D341Med (cell line): ENCODE results near the gene KCNK3.
"Not testable (repeated sequence)": the region's sequence is repeated elsewhere in the genome, so short reads cannot be mapped to it uniquely, and the experiment has no call there.

Source experiments
- DNase-seq: peaks from one replicate; pipeline ENCODE4 v3.0.0; 2012; ENCODE audit warnings: low spot score

The KCNK3 gene

GRCh38 chr2:26692279-26692896 lies at the start of gene KCNK3:
Gene KCNK3 (plus strand): TSS chr2:26692722. CDS start chr2:26692876, 154 bp downstream.
- DNase-seq: peak; percentile 92

GRCh38 chr2:26644188-26644835 lies 48.2 kb upstream of the KCNK3 start:
- no peak for DNase-seq

GRCh38 chr2:26645762-26646161 lies 46.8 kb upstream of the KCNK3 start:
- DNase-seq: no peak

GRCh38 chr2:26646986-26647672 lies 45.4 kb upstream of the KCNK3 start:
- DNase-seq: no peak

GRCh38 chr2:26647981-26648380 lies 44.5 kb upstream of the KCNK3 start:
- DNase-seq: no peak

- no peak for DNase-seq
Observed at GRCh38 chr2:26648516-26648915, 44.0 kb upstream of the KCNK3 start.

- peak; percentile 81 for DNase-seq
Observed at GRCh38 chr2:26649322-26649721, 43.2 kb upstream of the KCNK3 start.

- DNase-seq: no peak
Observed at GRCh38 chr2:26649992-26650712, 42.4 kb upstream of the KCNK3 start.

- no peak for DNase-seq
Observed at GRCh38 chr2:26650713-26651469, 41.6 kb upstream of the KCNK3 start.

GRCh38 chr2:26651470-26651771 lies 41.1 kb upstream of the KCNK3 start:
- no peak for DNase-seq

GRCh38 chr2:26651799-26652198 lies 40.7 kb upstream of the KCNK3 start:
- DNase-seq: no peak

- DNase-seq: no peak
Observed at GRCh38 chr2:26652361-26653041, 40.0 kb upstream of the KCNK3 start.

- no peak for DNase-seq
Observed at GRCh38 chr2:26653207-26654060, 39.1 kb upstream of the KCNK3 start.

- no peak for DNase-seq
Observed at GRCh38 chr2:26654061-26654340, 38.5 kb upstream of the KCNK3 start.

- DNase-seq: not testable (repeated sequence)
Observed at GRCh38 chr2:26655120-26655519, 37.4 kb upstream of the KCNK3 start.

- DNase-seq: no peak
Observed at GRCh38 chr2:26655611-26656195, 36.8 kb upstream of the KCNK3 start.

GRCh38 chr2:26657265-26657664 lies 35.3 kb upstream of the KCNK3 start:
- DNase-seq: no peak

GRCh38 chr2:26658691-26659346 lies 33.7 kb upstream of the KCNK3 start:
- DNase-seq: no peak

- no peak for DNase-seq
Observed at GRCh38 chr2:26660363-26660962, 32.1 kb upstream of the KCNK3 start.
